HG02798 (cell line): ENCODE results near the gene HSD11B2.

Experiments
- ATAC-seq: cut with Tn5 transposase; IDR thresholded peaks from one replicate; pipeline ENCODE4 v1.9.1; 2021; ENCODE audit warnings: mild to moderate bottlenecking; ENCODE audit not compliant: unreplicated experiment, poor library complexity

HSD11B2 gene

GRCh38 chr16:67431775-67432505 is 1.0 kb downstream of the HSD11B2 start:
- ATAC-seq: no peak

- ATAC-seq: no peak
Observed at GRCh38 chr16:67432506-67432890, 1.6 kb downstream of the HSD11B2 start.

GRCh38 chr16:67433131-67433719 is 2.3 kb downstream of the HSD11B2 start:
- no peak for ATAC-seq

- ATAC-seq: no peak
Observed at GRCh38 chr16:67435758-67436164, 4.8 kb downstream of the HSD11B2 start.

GRCh38 chr16:67436640-67437193 is 5.8 kb downstream of the HSD11B2 start:
- ATAC-seq: no peak

DNA sequence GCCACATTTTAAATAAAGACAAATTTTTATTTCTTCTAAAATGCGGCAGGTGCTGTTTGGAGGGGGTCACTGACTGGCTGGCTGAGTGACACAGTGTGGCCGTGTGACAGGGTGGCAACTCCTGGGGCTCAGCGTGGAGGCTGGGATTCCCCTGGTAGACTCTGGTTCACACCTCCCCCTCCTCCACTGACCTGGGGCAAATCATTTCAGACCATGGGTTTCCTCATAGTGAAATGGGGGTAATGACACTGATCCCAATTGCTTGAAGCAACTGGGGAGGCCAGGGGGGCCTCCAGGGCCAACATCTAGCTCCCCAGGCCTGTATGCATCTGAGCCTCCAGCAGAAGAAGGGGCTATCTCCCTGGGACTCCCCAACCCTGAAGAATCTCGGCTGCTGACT is 6.6 kb downstream of the HSD11B2 start:
- peak; percentile 40 for ATAC-seq

GRCh38 chr16:67438098-67438791 is 7.3 kb downstream of the HSD11B2 start:
- ATAC-seq: no peak

DNA sequence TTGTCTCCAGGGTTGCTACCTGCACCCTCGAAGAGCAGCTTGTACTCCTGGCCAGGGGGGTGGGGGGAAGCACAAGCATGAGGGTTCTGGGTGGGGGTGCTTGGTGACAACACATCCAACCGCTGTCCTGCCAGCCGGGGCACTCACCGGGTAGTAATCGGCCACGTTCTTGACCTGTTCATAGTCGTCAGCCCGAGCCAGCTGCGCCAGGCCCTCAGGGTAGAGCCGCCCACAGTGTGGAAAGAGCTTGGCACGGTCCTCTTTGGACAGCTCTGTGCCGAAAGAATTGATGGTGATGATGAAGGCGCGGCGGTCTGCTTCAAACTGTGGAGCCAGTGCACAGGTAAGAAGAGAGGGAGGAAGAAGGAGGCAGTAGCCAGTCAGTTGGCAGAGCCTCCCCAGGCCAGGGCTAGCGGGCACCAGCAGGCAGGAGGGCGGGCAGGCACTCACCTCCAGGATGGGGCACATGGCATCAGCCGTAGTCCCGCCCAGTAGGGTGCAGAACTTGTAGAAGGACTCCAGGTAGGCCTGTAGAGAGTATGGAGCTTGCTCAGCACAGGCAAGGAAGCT is 8.0 kb downstream of the HSD11B2 start:
- no peak for ATAC-seq

DNA sequence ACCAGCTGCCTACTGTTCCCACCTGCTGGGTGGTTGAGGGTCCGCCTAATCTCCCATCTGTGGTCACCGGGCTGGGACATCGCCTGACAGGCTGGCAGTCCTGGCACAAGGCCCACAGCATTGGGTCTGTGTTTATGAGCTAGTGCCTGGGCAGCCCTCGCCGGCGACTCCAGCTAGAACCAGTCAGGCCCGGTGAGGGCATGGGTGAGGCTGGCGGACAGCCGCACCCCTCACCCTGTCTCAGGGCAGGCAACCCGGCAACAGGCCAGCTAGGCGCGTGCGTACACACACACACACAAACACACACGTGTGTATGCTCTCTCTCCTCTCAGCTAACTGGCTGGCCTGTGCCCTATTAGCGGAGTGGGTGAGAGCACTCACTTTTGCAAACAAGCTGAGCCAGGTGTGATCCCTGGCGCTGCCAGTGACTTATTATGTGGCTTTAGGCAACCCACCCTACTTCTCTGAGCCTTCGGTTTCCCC is 10.4 kb downstream of the HSD11B2 start:
- ATAC-seq: no peak

GRCh38 chr16:67441907-67442306 is 11.0 kb downstream of the HSD11B2 start:
- ATAC-seq: no peak

- ATAC-seq: no peak
Observed at GRCh38 chr16:67442581-67443255, 11.8 kb downstream of the HSD11B2 start.

GRCh38 chr16:67443265-67443664 is 12.3 kb downstream of the HSD11B2 start:
- ATAC-seq: no peak

- no peak for ATAC-seq
Observed at GRCh38 chr16:67444259-67445125, 13.6 kb downstream of the HSD11B2 start.

GRCh38 chr16:67445126-67445426 is 14.2 kb downstream of the HSD11B2 start:
- ATAC-seq: no peak

GRCh38 chr16:67445441-67445912 is 14.6 kb downstream of the HSD11B2 start:
- no peak for ATAC-seq

DNA sequence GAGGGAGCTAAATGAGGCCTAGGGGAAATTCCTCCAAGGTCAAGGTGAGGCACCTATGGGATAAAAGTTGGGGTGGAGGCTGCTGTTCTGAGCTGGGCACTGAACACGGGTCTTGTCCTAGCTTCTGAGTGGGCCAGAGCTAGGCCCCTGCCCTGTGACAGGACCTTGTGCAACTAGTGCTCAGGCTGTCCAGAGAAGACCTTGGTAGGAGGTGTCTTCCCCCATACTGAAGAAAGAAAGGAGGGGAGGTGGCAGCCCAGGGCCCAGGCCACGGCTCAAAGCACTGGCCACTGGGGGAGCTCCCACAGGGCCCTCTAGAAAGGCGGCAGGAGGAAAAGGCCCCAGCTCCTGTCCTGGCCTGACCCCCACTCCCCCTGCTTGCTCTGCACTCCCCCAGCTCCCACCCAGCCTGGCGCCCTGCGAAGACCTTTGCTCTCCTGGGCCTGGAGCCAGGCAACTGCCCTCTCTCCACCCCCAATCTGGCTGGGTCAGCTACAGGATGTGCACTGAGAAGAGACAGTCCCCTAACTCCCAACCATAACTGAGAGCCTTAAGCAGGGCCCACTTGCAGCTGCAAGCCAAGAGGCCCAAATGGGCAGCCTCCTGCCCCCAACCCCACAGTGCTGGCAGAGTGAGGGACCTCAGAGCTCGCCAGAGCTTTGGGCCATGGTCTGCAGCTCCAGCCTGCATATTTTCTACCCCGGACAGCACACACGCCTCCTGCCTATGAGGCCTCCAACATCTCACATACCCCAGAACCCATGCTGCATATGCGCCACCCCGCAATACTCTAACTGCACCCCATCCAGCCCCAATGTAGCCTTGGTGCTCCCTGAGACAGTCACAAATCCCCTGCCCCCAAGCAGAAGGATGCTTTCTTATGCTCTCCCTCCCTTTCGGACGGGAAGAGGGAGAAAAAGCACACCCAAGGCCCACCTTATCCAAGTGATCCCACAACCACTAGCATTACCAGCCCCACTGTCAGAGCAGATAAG is 15.3 kb downstream of the HSD11B2 start:
- ATAC-seq: no peak

- ATAC-seq: no peak
Observed at GRCh38 chr16:67446968-67447507, 16.1 kb downstream of the HSD11B2 start.

GRCh38 chr16:67447508-67448076 is 16.7 kb downstream of the HSD11B2 start:
- ATAC-seq: peak; percentile 62
